Measurements from ENCODE around the gene FMO5. TPM values are rescaled to one million over a fixed set of nuclear protein-coding genes. Genes with fewer than 3 reads are reported as not detected.
A peak's percentile ranks its signal among the peaks of the same experiment; 100 is the strongest.

The FMO5 gene, protein sequence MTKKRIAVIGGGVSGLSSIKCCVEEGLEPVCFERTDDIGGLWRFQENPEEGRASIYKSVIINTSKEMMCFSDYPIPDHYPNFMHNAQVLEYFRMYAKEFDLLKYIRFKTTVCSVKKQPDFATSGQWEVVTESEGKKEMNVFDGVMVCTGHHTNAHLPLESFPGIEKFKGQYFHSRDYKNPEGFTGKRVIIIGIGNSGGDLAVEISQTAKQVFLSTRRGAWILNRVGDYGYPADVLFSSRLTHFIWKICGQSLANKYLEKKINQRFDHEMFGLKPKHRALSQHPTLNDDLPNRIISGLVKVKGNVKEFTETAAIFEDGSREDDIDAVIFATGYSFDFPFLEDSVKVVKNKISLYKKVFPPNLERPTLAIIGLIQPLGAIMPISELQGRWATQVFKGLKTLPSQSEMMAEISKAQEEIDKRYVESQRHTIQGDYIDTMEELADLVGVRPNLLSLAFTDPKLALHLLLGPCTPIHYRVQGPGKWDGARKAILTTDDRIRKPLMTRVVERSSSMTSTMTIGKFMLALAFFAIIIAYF
- 10 to 100 TPM; 15.5 to 37.8 (median 30.4) TPM for total RNA-seq

- TF ChIP-seq CTCF (IDR thresholded peaks at IDR 0.05) (peak; percentile 35), POLR2A (IDR thresholded peaks at IDR 0.05) (no peak)
- Histone ChIP-seq H3K4me1 (peaks cover 5% of the 10 kb centered on the region), H3K27ac (peak within 1 kb of the TSS; percentile 56), H3K9me3 (no peaks in the 10 kb centered on the region), H3K4me3 (peak within 1 kb of the TSS; percentile 52), H3K27me3 (no peaks in the 10 kb centered on the region), H3K36me3 (no peaks in the 10 kb centered on the region)
- WGBS: under 1% methylated on average over 17 of the region's 17 CpGs
- peak; percentile 87 to 89 for DNase-seq (ENCODE audit: low spot score in 2 of 2)
These were observed at the start of gene FMO5 for GRCh38 chr1:147225193-147225730. TSS of gene FMO5 (minus strand) at chr1:147225339. CDS start at chr1:147225029, 310 bp downstream.

DNA sequence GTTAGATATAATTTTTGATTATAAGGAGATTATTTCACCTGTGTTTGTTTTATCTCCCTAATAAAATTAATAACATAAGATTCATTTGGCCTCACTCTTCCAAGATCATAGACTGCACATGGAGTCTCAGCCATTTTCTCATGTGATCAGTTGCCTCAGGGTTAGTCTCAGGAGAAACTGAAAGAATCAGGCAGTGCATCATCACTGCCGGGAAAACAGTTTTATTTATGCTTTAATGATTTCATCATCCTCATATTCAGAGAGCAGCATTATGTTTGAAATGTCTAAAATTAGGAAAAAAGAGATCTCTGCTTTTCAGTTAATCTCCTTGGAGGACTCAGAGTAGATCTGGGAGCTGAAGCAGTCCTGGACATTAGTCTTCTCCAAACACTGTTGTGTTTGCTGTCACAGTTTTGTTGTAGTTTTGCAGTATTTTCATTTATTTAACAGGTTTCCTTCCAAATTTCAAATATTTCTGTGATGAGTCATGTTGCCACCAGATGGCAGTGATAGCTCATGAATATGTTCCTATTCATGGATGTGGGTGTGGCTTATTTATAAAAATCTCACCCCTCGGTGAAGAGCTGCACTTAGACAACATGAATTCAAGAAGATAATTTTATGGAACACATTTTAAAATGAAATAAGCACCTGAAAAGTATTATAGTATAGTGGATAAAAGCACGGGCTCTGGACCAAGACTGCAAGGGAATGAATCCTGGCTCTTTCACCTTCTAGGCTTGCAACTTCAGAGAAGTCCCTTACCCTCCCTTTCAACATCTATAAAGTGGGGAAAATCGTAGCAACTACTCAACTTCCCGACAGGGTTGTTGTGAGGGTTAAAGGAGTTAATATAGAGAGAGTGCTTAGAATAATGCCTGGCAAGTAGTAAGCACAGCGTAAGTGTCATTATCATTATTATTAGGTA is 48.5 kb upstream of the FMO5 start:
- TF ChIP-seq CTCF (IDR thresholded peaks at IDR 0.05) (peak; percentile 8 to 36), EP300 (IDR thresholded peaks at IDR 0.05) (no peak), POLR2AphosphoS5 (IDR thresholded peaks at IDR 0.05) (peak in 1 of 3 donors; percentile 46)
- no peaks in the 10 kb centered on the region for H3K9me3 ChIP-seq
- H3K4me1 ChIP-seq: peaks cover 17% of the 10 kb centered on the region
- H3K36me3 ChIP-seq: peaks cover 60% of the 10 kb centered on the region
- WGBS: 25% methylated on average over 6 of the region's 6 CpGs
- H3K27ac ChIP-seq: peak overlapping the region; percentile 60
- no peak for DNase-seq (ENCODE audit: low spot score in 2 of 2)
- no peak overlapping the region for H3K4me3 ChIP-seq
- no peaks in the 10 kb centered on the region for H3K27me3 ChIP-seq

DNA sequence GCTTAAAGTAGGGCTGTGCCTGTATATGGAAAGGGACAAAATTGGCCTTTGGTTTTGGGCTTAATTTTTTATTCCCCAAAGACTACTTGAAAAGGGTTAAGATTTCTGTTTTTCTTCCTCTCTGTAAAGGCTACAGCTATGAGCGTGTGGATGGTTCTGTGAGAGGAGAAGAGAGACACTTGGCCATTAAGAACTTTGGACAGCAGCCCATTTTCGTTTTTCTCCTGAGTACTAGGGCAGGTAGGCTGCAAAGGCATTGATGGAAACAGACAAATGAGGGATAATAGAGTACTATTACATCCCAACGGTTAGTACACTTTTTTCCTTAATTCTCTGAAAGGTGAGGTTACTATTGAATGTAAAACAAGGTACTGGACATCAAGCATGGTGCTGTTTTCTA is 46.9 kb upstream of the FMO5 start:
- TF ChIP-seq CTCF (IDR thresholded peaks at IDR 0.05): no peak
- TF ChIP-seq EP300 (IDR thresholded peaks at IDR 0.05): no peak
- no peak for TF ChIP-seq POLR2A (IDR thresholded peaks at IDR 0.05)
- no peak for TF ChIP-seq POLR2AphosphoS5 (IDR thresholded peaks at IDR 0.05)
- Histone ChIP-seq H3K4me3 (no peak overlapping the region), H3K9me3 (no peaks in the 10 kb centered on the region), H3K27ac (no peak overlapping the region), H3K4me1 (peaks cover 17% of the 10 kb centered on the region), H3K27me3 (no peaks in the 10 kb centered on the region), H3K36me3 (peaks cover 66% of the 10 kb centered on the region)
- WGBS: 48% methylated on average over 3 of the region's 3 CpGs
- no peak for DNase-seq (ENCODE audit: low spot score in 2 of 2)

DNA sequence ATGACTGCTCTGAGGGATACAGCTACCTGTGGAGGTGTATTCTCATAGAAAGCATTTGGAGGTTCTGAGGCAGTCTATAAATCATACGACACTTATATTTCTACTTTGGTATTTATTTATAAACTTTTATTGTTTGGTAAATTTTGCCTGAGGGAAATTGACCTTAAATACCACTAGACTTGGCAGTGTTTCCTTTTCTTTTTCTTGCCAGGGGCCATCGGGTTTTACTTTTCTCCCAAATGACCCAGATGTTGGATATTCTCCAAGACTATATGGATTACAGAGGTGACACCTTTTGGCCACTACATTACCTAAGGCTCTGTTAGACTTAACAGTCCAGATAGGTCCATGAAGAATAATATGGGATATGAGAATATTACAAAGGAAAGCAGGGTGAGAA is 45.6 kb upstream of the FMO5 start:
- Histone ChIP-seq H3K36me3 (peaks cover 58% of the 10 kb centered on the region), H3K4me3 (no peak overlapping the region), H3K4me1 (peaks cover 17% of the 10 kb centered on the region), H3K9me3 (no peaks in the 10 kb centered on the region), H3K27me3 (no peaks in the 10 kb centered on the region), H3K27ac (no peak overlapping the region)
- WGBS: 52% methylated on average over 2 of the region's 2 CpGs
- TF ChIP-seq POLR2A (IDR thresholded peaks at IDR 0.05) (no peak), EP300 (IDR thresholded peaks at IDR 0.05) (no peak), CTCF (IDR thresholded peaks at IDR 0.05) (no peak)
- no peak for DNase-seq (ENCODE audit: low spot score in 2 of 2)
